Left ventricle myocardium inferior (tissue), 1 donor: ENCODE results near the gene CMIP. TPM values are rescaled to one million over a fixed set of nuclear protein-coding genes. Genes with fewer than 3 reads are reported as not detected.

ENCODE experiments used
- DNase-seq: peaks from one replicate; pipeline ENCODE4 v3.0.0-alpha.2; 2020
- H3K27ac ChIP-seq: fragments of 200-600 bp; replicated peaks from 2 replicates; pipeline ENCODE4 v1.8.0; 2021
- H3K27me3 ChIP-seq: fragments of 200-600 bp; 2 replicates; pipeline ENCODE4 v1.8.0; 2021; ENCODE audit warnings: low read depth
- H3K36me3 ChIP-seq: fragments of 200-600 bp; 2 replicates; pipeline ENCODE4 v1.8.0; 2021
- H3K4me1 ChIP-seq: fragments of 200-600 bp; 2 replicates; pipeline ENCODE4 v1.8.0; 2021
- H3K4me3 ChIP-seq: fragments of 200-600 bp; 2 replicates; pipeline ENCODE4 v1.8.0; 2021; ENCODE audit warnings: mild to moderate bottlenecking, moderate library complexity
- H3K9me3 ChIP-seq: fragments of 200-600 bp; replicated peaks from 2 replicates; pipeline ENCODE4 v1.8.0; 2021
- CTCF ChIP-seq: fragments of 200-600 bp; IDR thresholded peaks from 2 replicates; pipeline ENCODE4 v1.8.0; 2021; ENCODE audit warnings: antibody characterized with exemption, mild to moderate bottlenecking, borderline replicate concordance
- intact Hi-C: fragments of 100-400 bp; cut with micrococcal nuclease; formaldehyde crosslinking; loops from one replicate; pipeline ENCODE4 v1.11.0; 2022
- total RNA-seq: library from RNA; stranded (reverse); fragmentation: NEBNext Ultra II Directional; extraction: Animal tissue kit (Norgen Biotek cat#: 25700); gene quantifications from one replicate; pipeline ENCODE4 v1.2.1, GENCODE V29; 2021
- donor health status: DM: no; HTN: yes; CAD: no; lungs with severe emphysema.

CMIP gene
- total RNA-seq, 1 donor from 2014 or later = 11.2 TPM

GRCh38 chr16:81555660-81556059, 111.1 kb downstream of the CMIP start:
- H3K27me3 ChIP-seq = no peaks in the 10 kb centered on the region
- no peak overlapping the region for H3K4me3 ChIP-seq
- intact Hi-C loops = no loop called here
- TF ChIP-seq CTCF = no peak
- H3K36me3 ChIP-seq = no peaks in the 10 kb centered on the region
- no peaks in the 10 kb centered on the region for H3K9me3 ChIP-seq
- no peak overlapping the region for H3K27ac ChIP-seq
- peaks cover 45% of the 10 kb centered on the region for H3K4me1 ChIP-seq
- DNase-seq = no peak

DNA sequence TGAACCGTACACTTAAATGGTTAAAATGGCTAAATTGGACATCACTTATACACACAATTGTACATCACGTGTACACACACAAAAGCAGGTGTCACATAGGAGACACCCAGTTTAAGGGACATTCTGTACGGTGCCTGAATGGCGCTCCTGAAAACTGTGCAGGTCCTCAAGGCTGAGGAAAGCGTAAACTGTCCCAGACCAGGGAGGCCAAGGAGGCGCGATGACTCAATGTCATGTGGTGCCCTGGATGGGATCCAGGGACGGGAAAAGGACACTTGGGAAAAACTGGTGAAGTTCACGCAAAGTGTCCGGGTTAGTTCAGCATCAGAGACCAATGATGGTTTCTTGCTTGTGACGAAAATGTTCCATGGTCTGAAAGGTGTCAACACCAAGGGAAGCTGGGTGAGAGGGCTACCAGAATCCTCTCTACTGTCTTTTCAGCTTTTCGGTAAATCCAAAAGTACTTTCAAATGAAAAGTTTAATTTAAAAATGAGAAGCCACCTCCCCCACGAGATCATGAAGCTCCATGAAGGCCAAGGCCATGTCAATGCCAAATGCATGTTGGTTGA, 112.2 kb downstream of the CMIP start:
- H3K4me3 ChIP-seq = no peak overlapping the region
- intact Hi-C loops = no loop called here
- no peaks in the 10 kb centered on the region for H3K27me3 ChIP-seq
- H3K36me3 ChIP-seq = no peaks in the 10 kb centered on the region
- no peaks in the 10 kb centered on the region for H3K9me3 ChIP-seq
- TF ChIP-seq CTCF = no peak
- H3K4me1 ChIP-seq = peaks cover 37% of the 10 kb centered on the region
- DNase-seq = no peak
- no peak overlapping the region for H3K27ac ChIP-seq

- TF ChIP-seq CTCF = no peak
- intact Hi-C loops = no loop called here
- no peaks in the 10 kb centered on the region for H3K36me3 ChIP-seq
Measured at GRCh38 chr16:81558077-81558443, 113.5 kb downstream of the CMIP start.

DNA sequence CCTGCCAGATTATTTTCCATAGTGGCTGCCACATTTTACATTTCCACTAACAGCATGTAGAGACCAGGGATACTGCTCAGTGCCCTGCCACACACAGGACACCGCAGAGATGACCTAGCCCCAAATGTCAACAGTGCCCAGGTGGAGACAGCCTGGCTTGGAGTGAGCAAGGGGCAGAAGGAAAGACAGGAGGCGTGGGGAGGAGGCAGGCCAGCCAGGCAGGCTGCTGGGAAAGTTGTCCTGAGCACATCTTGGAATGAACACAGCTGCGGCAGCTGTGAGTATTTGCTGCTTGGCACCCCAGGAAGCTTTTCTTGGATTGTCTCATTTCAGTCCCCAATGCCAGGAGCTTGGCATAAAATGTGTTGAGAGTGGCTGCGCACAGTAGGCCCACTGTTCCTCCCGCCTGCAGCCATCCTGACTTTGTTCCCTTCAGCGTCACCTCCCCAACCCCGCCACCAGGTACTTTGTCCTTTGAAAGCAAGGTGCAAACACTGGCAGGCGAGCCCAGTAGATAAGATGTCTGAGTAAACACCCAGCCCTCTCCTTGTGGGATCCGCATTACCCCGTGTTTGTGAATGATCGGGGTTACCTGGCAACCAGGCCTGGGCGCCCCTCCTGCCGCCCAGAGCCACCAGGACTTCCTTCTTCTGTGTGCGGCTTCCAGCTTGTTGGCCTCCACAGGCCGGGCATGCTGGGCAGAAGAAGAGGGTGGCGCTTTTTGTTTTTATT, 114.0 kb downstream of the CMIP start:
- Histone ChIP-seq H3K4me3 (no peak overlapping the region), H3K36me3 (no peaks in the 10 kb centered on the region), H3K27ac (no peak overlapping the region), H3K9me3 (no peaks in the 10 kb centered on the region), H3K4me1 (peaks cover 22% of the 10 kb centered on the region), H3K27me3 (no peaks in the 10 kb centered on the region)
- intact Hi-C loops = no loop called here
- DNase-seq = no peak
- no peak for TF ChIP-seq CTCF

More at GRCh38 chr16:81558077-81558443, 113.5 kb downstream of the CMIP start:
- DNase-seq = no peak
- Histone ChIP-seq H3K4me3 (no peak overlapping the region), H3K27ac (no peak overlapping the region), H3K4me1 (peaks cover 28% of the 10 kb centered on the region), H3K27me3 (no peaks in the 10 kb centered on the region), H3K9me3 (no peaks in the 10 kb centered on the region)

DNA sequence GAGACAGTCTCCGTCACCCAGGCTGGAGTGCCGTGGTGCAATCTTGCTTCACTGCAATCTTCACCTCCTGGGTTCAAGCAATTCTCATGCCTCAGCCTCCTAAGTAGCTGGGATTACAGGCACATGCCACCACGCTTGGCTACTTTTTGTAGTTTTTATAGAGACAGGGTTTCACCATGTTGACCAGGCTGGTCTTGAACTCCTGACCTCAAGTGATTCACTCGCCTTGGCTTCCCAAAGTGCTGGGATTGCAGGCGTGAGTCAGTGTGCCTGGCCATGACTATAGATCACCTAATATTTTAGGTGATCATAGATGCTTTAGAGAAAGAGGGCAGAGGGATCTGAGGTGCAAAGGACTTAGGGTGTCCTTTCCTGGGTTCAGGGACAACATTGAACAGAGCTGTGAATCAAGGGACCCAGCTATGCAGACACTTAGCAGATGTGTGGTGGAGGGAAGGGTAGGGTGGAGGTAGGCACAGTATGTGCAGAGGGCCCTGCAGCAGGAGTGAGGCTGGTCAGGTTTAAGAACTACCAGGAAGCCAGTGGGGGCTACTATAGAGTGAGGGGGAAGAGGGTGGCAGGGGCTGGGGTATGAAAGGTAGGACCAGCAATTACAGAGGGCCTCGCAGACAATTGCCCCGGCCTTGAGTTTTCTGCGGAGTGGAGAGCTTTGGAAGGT, 116.5 kb downstream of the CMIP start:
- TF ChIP-seq CTCF = no peak
- Histone ChIP-seq H3K27ac (no peak overlapping the region), H3K27me3 (no peaks in the 10 kb centered on the region), H3K4me3 (no peak overlapping the region), H3K9me3 (no peaks in the 10 kb centered on the region), H3K36me3 (no peaks in the 10 kb centered on the region), H3K4me1 (peaks cover 4% of the 10 kb centered on the region)
- intact Hi-C loops = no loop called here
- no peak for DNase-seq
